ENCODE data around the gene CCNK.

DNA sequence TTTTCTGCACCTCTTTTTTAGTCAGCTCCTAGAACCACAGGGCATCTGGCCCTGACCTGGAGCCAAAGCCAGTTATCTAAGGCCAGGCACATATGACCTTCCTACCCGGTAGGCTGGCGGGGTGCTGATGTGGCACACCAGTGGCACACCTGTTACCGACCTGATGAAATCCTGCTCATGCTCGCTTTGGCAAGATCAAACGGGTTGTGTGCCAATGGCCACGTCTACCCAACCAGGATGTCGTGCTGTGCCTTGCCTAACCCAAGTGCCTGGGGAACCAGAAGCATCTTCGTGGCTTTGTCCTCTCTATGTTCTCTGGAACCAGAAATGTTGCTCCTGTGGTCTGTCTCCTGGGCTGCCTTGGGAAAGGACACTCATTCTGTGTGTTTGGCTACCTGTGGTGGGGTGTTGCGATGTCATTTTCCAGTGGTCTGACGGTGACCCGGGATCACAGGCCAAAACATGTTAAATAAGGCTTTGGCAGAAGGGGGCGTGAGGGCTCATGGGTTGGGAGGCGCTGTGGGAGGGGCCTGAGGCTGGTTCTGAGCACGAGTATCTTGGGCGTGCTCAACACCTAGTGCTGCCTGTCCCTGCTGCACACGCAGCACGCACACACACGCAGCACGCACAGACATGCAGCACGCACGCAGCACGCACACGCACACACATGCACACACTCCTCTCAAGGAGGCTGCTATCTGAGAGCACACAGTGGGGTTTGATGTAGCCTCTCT lies 27.9 kb downstream of the CCNK start:
- TF ChIP-seq GABPA (IDR thresholded peaks at IDR 0.05; ENCODE audit: low read depth), result no peak
- TF ChIP-seq, protein P1, sequence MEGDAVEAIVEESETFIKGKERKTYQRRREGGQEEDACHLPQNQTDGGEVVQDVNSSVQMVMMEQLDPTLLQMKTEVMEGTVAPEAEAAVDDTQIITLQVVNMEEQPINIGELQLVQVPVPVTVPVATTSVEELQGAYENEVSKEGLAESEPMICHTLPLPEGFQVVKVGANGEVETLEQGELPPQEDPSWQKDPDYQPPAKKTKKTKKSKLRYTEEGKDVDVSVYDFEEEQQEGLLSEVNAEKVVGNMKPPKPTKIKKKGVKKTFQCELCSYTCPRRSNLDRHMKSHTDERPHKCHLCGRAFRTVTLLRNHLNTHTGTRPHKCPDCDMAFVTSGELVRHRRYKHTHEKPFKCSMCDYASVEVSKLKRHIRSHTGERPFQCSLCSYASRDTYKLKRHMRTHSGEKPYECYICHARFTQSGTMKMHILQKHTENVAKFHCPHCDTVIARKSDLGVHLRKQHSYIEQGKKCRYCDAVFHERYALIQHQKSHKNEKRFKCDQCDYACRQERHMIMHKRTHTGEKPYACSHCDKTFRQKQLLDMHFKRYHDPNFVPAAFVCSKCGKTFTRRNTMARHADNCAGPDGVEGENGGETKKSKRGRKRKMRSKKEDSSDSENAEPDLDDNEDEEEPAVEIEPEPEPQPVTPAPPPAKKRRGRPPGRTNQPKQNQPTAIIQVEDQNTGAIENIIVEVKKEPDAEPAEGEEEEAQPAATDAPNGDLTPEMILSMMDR (IDR thresholded peaks at IDR 0.05 in 2 of 3, conservative IDR thresholded peaks at IDR 0.05 in 1 of 3; ENCODE audit: control insufficient read depth in 2 of 3, extremely low read depth in 1 of 3, insufficient read depth in 1 of 3, low read depth in 3 of 3, low read length in 3 of 3), result no peak
- TF ChIP-seq MYC (IDR thresholded peaks at IDR 0.05; ENCODE audit: insufficient read depth, insufficient read length, insufficient replicate concordance, low read length, severe bottlenecking), result no peak
- no peak for TF ChIP-seq SMC3 (IDR thresholded peaks at IDR 0.05; ENCODE audit: borderline replicate concordance, low read length)
- TF ChIP-seq ZBED1 (IDR thresholded peaks at IDR 0.05; ENCODE audit: borderline replicate concordance), result no peak
- TF ChIP-seq BCL11A (IDR thresholded peaks at IDR 0.05; ENCODE audit: low read depth, low read length), result no peak
- TF ChIP-seq SRF (IDR thresholded peaks at IDR 0.05; ENCODE audit: low read depth in 2 of 2, low read length in 2 of 2), result no peak
- TF ChIP-seq EZH2 (IDR thresholded peaks at IDR 0.05; ENCODE audit: borderline replicate concordance, control insufficient read depth, low read depth, low read length), result no peak
- no peak for TF ChIP-seq ZNF274 (IDR thresholded peaks at IDR 0.05; ENCODE audit: insufficient read depth, insufficient read length)
- TF ChIP-seq, protein P2, sequence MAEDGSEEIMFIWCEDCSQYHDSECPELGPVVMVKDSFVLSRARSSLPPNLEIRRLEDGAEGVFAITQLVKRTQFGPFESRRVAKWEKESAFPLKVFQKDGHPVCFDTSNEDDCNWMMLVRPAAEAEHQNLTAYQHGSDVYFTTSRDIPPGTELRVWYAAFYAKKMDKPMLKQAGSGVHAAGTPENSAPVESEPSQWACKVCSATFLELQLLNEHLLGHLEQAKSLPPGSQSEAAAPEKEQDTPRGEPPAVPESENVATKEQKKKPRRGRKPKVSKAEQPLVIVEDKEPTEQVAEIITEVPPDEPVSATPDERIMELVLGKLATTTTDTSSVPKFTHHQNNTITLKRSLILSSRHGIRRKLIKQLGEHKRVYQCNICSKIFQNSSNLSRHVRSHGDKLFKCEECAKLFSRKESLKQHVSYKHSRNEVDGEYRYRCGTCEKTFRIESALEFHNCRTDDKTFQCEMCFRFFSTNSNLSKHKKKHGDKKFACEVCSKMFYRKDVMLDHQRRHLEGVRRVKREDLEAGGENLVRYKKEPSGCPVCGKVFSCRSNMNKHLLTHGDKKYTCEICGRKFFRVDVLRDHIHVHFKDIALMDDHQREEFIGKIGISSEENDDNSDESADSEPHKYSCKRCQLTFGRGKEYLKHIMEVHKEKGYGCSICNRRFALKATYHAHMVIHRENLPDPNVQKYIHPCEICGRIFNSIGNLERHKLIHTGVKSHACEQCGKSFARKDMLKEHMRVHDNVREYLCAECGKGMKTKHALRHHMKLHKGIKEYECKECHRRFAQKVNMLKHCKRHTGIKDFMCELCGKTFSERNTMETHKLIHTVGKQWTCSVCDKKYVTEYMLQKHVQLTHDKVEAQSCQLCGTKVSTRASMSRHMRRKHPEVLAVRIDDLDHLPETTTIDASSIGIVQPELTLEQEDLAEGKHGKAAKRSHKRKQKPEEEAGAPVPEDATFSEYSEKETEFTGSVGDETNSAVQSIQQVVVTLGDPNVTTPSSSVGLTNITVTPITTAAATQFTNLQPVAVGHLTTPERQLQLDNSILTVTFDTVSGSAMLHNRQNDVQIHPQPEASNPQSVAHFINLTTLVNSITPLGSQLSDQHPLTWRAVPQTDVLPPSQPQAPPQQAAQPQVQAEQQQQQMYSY (CRISPR knock-in tag; IDR thresholded peaks at IDR 0.05), result no peak

Measured in GM12878 (cell line).